GM13977 (cell line): ENCODE results near the gene PRSS27.
"Not testable (repeated sequence)": the region's sequence is repeated elsewhere in the genome, so short reads cannot be mapped to it uniquely, and the experiment has no call there.

Source experiments
- DNase-seq: peaks from one replicate; pipeline ENCODE4 v3.0.0; 2012; ENCODE audit warnings: low spot score
- CTCF ChIP-seq: IDR thresholded peaks from 2 replicates; pipeline ENCODE4 v1.5.1; 2012; ENCODE audit warnings: mild to moderate bottlenecking, control low read depth; ENCODE audit not compliant: insufficient read depth; ENCODE audit errors: extremely low read depth, missing control alignments
- in situ Hi-C: fragments of 300-500 bp; cut with MboI; formaldehyde crosslinking; loops from one replicate; pipeline ENCODE4 v1.12.0; 2022; ENCODE audit warnings: low sequenced_read_pairs, low pct_unique_long_range_greater_than_20kb, mixed read lengths, inconsistent platforms; ENCODE audit not compliant: unreplicated experiment

The PRSS27 gene

GRCh38 chr16:2728034-2728433, 8.0 kb upstream of the PRSS27 start:
- in situ Hi-C loops: no loop called here
- TF ChIP-seq CTCF: no peak
- no peak for DNase-seq

- in situ Hi-C loops: no loop called here
- TF ChIP-seq CTCF: no peak
- DNase-seq: no peak
Measured at GRCh38 chr16:2726923-2727322, 6.9 kb upstream of the PRSS27 start.

- no peak for TF ChIP-seq CTCF
- DNase-seq: no peak
- in situ Hi-C loops: no loop called here
Measured at GRCh38 chr16:2724816-2725348, 4.9 kb upstream of the PRSS27 start.

DNA sequence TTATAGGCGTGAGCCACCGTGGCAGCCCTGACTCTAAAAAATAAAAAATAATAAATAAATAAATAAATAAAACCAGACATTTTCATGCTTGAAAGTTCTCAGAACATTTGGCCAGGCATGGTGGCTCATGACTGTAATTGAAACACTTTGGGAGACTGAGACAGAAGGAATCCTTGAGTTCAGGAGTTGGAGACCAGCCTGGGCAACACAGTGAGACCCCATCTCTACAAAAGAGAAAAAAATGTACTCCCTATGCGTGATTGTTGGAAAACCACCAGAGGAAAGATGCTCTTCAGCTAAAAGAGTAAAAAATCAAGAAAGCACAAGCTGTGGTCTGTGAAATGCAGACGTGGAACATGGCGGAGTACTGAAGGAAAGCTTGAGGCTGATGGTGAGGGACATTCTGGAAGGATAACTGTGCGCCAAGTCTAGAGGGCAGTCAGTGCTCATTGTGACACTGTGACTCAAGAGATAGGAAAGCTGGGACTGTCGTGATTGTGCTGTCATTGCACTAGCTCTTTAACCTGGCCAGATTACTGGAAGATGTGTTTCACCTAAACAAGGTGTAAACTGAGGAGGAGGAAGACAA, 4.2 kb upstream of the PRSS27 start:
- DNase-seq: no peak
- no peak for TF ChIP-seq CTCF
- in situ Hi-C loops: no loop called here

DNA sequence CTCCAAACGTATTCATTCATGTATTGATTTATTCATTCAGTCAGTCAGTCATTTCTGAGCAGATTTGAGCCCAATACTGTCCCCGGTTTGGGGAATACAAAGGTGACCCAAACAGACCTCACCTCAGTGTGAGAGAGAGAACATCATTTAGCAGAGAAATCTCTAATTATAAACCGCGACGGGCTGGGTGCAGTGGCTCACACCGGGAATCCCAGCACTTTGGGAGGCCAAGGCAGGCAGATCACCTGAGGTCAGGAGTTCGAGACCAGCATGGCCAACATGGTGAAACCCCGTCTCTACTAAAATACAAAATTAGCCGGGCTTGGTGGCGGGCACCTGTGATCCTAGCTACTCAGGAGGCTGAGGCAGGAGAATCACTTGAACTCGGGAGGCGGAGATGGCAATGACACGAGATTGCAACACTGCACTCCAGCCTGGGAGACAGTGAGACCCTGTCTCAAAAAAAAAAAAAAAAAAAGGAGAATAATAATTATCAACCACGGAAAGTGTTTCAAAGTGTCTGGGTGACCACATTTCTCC, 1.7 kb upstream of the PRSS27 start:
- in situ Hi-C loops, DNase-seq: not testable (repeated sequence)

GRCh38 chr16:2720719-2721633, 952 bp upstream of the PRSS27 start:
- peak; percentile 96 for DNase-seq
- in situ Hi-C loops: no loop called here
- TF ChIP-seq CTCF: peak; percentile 90

- no peak for DNase-seq
- TF ChIP-seq CTCF: no peak
- in situ Hi-C loops: no loop called here
Measured at GRCh38 chr16:2719328-2720063, 528 bp downstream of the PRSS27 start.
